OCI-LY3 (cell line): Measurements from ENCODE around the gene NKAIN4.

Experiments used
- H2AFZ ChIP-seq: fragments of 200-600, 300-600 bp; shearing (Covaris generic); 2 replicates; pipeline ENCODE4 v1.6.0; 2014; ENCODE audit warnings: antibody characterized with exemption, low read depth, low read length
- H3K27ac ChIP-seq: fragments of 200-600, 300-600 bp; sonication (generic); 2 replicates; pipeline ENCODE4 v1.5.1; 2014; ENCODE audit warnings: mild to moderate bottlenecking, low read length, moderate library complexity, mixed read lengths
- H3K27me3 ChIP-seq: fragments of 200-600, 300-600 bp; sonication (generic); 2 replicates; pipeline ENCODE4 v1.6.1; 2014; ENCODE audit warnings: low read depth, low read length, mixed read lengths
- H3K36me3 ChIP-seq: fragments of 200-600, 300-600 bp; sonication (generic); replicated peaks from 2 replicates; pipeline ENCODE3; 2014; ENCODE audit warnings: low read depth, low read length, mixed read lengths
- H3K4me1 ChIP-seq: fragments of 300-600, 200-600 bp; sonication (generic); 2 replicates; pipeline ENCODE4 v1.6.1; 2014; ENCODE audit warnings: low read length, mixed read lengths
- H3K4me2 ChIP-seq: fragments of 200-600, 300-600 bp; sonication (generic); 2 replicates; pipeline ENCODE4 v1.6.1; 2014; ENCODE audit warnings: low read length, mixed read lengths
- H3K4me3 ChIP-seq: fragments of 300-600, 200-600 bp; sonication (generic); 2 replicates; pipeline ENCODE4 v1.5.1; 2014; ENCODE audit warnings: antibody characterized with exemption, mild to moderate bottlenecking, low read length, moderate library complexity
- H3K79me2 ChIP-seq: fragments of 300-600, 200-600 bp; shearing (Covaris generic); 2 replicates; pipeline ENCODE4 v1.6.1; 2014; ENCODE audit warnings: mild to moderate bottlenecking, low read length, mixed read lengths
- H3K9ac ChIP-seq: fragments of 300-600, 200-600 bp; shearing (Covaris generic); 2 replicates; pipeline ENCODE4 v1.6.0; 2014; ENCODE audit warnings: mild to moderate bottlenecking, low read length, moderate library complexity
- H3K9me3 ChIP-seq: fragments of 200-600, 300-600 bp; shearing (Covaris generic); 2 replicates; pipeline ENCODE4 v1.6.1; 2014; ENCODE audit warnings: low read length, mixed read lengths; ENCODE audit not compliant: insufficient read depth
- H4K20me1 ChIP-seq: fragments of 200-600, 300-600 bp; sonication (generic); 2 replicates; pipeline ENCODE4 v1.6.1; 2016; ENCODE audit warnings: low read length, mixed read lengths; ENCODE audit not compliant: insufficient read depth
- EZH2phosphoT487 ChIP-seq: fragments of 200-600 bp; shearing (Covaris generic); IDR thresholded peaks from 2 replicates; pipeline ENCODE4 v1.6.1; 2018; ENCODE audit warnings: antibody characterized with exemption, mixed run types, low read depth
- TF ChIP-seq, protein P1 (sequence below): fragments of 200-600, 300-600 bp; sonication (generic); IDR thresholded peaks from 2 replicates; pipeline ENCODE4 v1.5.1; 2014; ENCODE audit warnings: antibody characterized with exemption, low read length, low read depth

Gene NKAIN4

GRCh38 chr20:63246490-63247288, 7.6 kb downstream of the NKAIN4 start:
- Histone ChIP-seq H3K27ac (no peak overlapping the region), H3K36me3 (no peaks in the 10 kb centered on the region), H4K20me1 (no peaks in the 10 kb centered on the region), H3K9me3 (no peaks in the 10 kb centered on the region), H3K27me3 (no peaks in the 10 kb centered on the region), H3K4me2 (no peak overlapping the region), H3K79me2 (no peaks in the 10 kb centered on the region), H2AFZ (no peak overlapping the region), H3K4me1 (no peaks in the 10 kb centered on the region), H3K9ac (no peak overlapping the region), H3K4me3 (no peak overlapping the region)
- no peak for TF ChIP-seq EZH2phosphoT487
- TF ChIP-seq, protein P1, sequence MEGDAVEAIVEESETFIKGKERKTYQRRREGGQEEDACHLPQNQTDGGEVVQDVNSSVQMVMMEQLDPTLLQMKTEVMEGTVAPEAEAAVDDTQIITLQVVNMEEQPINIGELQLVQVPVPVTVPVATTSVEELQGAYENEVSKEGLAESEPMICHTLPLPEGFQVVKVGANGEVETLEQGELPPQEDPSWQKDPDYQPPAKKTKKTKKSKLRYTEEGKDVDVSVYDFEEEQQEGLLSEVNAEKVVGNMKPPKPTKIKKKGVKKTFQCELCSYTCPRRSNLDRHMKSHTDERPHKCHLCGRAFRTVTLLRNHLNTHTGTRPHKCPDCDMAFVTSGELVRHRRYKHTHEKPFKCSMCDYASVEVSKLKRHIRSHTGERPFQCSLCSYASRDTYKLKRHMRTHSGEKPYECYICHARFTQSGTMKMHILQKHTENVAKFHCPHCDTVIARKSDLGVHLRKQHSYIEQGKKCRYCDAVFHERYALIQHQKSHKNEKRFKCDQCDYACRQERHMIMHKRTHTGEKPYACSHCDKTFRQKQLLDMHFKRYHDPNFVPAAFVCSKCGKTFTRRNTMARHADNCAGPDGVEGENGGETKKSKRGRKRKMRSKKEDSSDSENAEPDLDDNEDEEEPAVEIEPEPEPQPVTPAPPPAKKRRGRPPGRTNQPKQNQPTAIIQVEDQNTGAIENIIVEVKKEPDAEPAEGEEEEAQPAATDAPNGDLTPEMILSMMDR = no peak

GRCh38 chr20:63244468-63244867, 9.8 kb downstream of the NKAIN4 start:
- Histone ChIP-seq H3K4me2 (no peak overlapping the region), H4K20me1 (no peaks in the 10 kb centered on the region), H3K4me1 (no peaks in the 10 kb centered on the region), H3K27ac (no peak overlapping the region), H3K27me3 (no peaks in the 10 kb centered on the region), H3K9me3 (no peaks in the 10 kb centered on the region), H3K4me3 (no peak overlapping the region), H3K9ac (no peak overlapping the region), H2AFZ (no peak overlapping the region), H3K79me2 (no peaks in the 10 kb centered on the region), H3K36me3 (no peaks in the 10 kb centered on the region)
- no peak for TF ChIP-seq EZH2phosphoT487
- TF ChIP-seq, protein P1 = no peak

- no peak overlapping the region for H3K9ac ChIP-seq
- H3K4me2 ChIP-seq = no peak overlapping the region
- H3K27me3 ChIP-seq = no peaks in the 10 kb centered on the region
- H4K20me1 ChIP-seq = no peaks in the 10 kb centered on the region
- H3K36me3 ChIP-seq = no peaks in the 10 kb centered on the region
- H2AFZ ChIP-seq = no peak overlapping the region
- no peaks in the 10 kb centered on the region for H3K9me3 ChIP-seq
- H3K4me1 ChIP-seq = no peaks in the 10 kb centered on the region
- no peak for TF ChIP-seq EZH2phosphoT487
- TF ChIP-seq, protein P1 = no peak
- no peaks in the 10 kb centered on the region for H3K79me2 ChIP-seq
- H3K4me3 ChIP-seq = no peak overlapping the region
- no peak overlapping the region for H3K27ac ChIP-seq
Observed at GRCh38 chr20:63243604-63244247, 10.5 kb downstream of the NKAIN4 start.

- Histone ChIP-seq H3K4me1 (no peaks in the 10 kb centered on the region), H3K79me2 (no peaks in the 10 kb centered on the region), H3K9ac (no peak overlapping the region), H2AFZ (no peak overlapping the region), H4K20me1 (no peaks in the 10 kb centered on the region), H3K27ac (no peak overlapping the region), H3K36me3 (no peaks in the 10 kb centered on the region), H3K4me3 (no peak overlapping the region), H3K27me3 (no peaks in the 10 kb centered on the region), H3K4me2 (no peak overlapping the region), H3K9me3 (no peaks in the 10 kb centered on the region)
- no peak for TF ChIP-seq EZH2phosphoT487
- TF ChIP-seq, protein P1 = no peak
Observed at GRCh38 chr20:63242736-63243135, 11.5 kb downstream of the NKAIN4 start.
